ENCODE data around the gene SLC38A10.

The SLC38A10 gene

DNA sequence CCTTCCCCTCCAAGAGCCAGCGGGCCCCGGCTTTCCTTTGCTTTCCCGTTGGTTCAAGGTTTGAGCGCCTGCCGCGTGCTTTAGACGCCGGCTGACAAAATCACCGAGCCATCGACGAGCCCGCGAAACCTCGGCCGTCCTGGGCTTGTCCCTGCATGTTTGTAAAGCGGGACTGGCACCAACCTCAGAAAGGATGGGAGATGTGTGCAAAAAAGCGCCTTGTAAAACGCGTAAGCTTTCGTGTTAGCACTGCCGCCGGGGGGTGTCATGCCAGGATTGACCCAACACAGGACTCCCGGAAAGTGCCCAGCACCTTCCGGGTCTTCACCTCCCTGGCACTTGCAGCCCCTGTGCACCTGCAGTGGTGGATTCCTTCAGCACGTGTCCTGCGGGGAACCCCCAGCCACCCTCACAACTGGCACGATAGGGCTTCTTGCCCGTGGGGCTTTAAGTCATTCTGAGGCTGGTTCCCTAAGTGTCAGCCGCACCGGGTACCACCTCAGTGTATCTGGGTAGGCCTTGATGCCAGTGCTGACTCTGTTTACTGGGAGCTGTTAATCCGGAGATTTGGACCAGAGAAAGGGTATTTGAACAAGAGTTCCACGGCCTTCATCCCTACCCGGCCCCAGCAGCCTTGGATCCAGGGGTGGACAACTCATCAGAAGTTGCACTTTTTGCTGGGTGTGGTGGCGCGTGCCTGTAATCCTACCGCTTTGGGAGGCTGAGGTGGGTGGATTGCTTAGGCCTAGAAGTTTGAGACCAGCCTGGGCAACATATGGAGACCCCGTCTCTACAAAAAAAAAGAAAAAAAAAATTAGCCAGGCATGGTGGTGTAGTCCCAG lies 55.2 kb downstream of the SLC38A10 start:
- TF ChIP-seq, protein P1, sequence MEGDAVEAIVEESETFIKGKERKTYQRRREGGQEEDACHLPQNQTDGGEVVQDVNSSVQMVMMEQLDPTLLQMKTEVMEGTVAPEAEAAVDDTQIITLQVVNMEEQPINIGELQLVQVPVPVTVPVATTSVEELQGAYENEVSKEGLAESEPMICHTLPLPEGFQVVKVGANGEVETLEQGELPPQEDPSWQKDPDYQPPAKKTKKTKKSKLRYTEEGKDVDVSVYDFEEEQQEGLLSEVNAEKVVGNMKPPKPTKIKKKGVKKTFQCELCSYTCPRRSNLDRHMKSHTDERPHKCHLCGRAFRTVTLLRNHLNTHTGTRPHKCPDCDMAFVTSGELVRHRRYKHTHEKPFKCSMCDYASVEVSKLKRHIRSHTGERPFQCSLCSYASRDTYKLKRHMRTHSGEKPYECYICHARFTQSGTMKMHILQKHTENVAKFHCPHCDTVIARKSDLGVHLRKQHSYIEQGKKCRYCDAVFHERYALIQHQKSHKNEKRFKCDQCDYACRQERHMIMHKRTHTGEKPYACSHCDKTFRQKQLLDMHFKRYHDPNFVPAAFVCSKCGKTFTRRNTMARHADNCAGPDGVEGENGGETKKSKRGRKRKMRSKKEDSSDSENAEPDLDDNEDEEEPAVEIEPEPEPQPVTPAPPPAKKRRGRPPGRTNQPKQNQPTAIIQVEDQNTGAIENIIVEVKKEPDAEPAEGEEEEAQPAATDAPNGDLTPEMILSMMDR (conservative IDR thresholded peaks at IDR 0.05; ENCODE audit: low read length): no peak
- peak; percentile 33 for DNase-seq (ENCODE audit: low read depth)
- peak overlapping the region; percentile 80 for H3K4me3 ChIP-seq (ENCODE audit: low read length)

DNA sequence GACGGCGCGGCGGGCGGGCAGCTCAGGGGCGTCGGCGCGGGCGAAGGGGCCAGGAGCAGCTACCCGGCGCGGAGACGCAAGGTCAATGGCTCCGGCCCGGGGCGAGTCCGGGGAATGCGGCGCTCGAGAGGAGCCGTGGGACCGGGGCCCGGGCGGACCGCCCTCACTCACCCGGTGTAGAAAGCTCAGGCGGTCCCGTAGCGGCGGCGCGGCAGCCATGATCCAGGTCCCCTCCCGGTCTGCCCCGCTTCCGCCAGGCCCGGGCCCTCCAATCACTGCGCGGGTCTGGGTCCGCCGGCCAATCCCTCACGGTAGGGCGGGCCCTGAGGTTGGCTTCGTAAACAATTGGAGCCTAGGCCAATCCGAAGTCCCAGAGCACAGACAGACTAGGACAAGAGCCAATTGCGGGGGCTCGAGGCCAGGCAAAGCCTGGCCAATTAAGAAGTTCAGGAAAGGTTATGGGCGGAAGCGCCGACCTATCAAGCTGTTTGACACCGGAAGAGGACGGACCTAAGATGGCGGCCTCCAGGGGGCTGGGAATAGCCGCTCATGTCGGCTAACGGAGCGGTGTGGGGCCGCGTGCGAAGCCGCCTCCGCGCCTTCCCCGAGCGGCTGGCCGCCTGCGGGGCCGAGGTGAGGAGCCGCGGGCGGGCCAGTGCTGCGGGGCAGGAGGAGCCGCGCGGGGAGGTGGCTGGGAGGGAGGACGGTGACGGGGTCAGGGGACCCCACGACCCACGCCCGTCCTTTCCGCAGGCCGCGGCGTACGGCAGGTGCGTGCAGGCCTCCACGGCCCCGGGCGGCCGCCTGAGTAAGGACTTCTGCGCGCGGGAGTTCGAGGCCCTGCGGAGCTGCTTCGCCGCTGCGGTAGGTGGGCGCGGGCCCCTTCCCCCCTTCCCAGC lies 56.0 kb downstream of the SLC38A10 start, which contains the start of the genes NDUFAF8 and TEPSIN:
Gene NDUFAF8 (plus strand): TSS at position 504 of the 899 bp plus-strand sequence. CDS start 46 bp downstream, at position 550.
Gene TEPSIN (minus strand): TSS at position 241 of the 899 bp plus-strand sequence. CDS start 22 bp downstream, at position 219.
- DNase-seq (ENCODE audit: low read depth): peak; percentile 100
- peak within 1 kb of the TSS; percentile 86 for H3K4me3 ChIP-seq (ENCODE audit: low read length)
- TF ChIP-seq, protein P1 (conservative IDR thresholded peaks at IDR 0.05; ENCODE audit: low read length): no peak

DNA sequence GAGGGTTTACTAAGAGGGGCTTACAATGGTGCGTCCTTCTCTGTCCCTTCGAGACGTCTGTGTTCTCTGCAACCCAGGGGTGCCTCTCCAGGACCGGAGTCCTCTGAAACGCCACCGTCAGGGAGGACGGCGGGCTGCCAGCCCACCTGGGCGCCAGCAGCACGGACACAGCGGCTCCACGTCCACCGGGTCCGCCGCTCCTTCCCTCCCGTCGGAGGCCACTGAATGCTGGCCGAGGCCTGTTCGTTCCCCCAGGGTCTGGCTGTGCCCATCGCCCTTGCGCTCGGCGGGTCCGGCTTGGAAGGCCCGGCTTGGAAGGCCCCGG lies 56.7 kb downstream of the SLC38A10 start:
- no peak for DNase-seq (ENCODE audit: low read depth)
- peak overlapping the region; percentile 86 for H3K4me3 ChIP-seq (ENCODE audit: low read length)
- TF ChIP-seq, protein P1 (conservative IDR thresholded peaks at IDR 0.05; ENCODE audit: low read length): no peak

DNA sequence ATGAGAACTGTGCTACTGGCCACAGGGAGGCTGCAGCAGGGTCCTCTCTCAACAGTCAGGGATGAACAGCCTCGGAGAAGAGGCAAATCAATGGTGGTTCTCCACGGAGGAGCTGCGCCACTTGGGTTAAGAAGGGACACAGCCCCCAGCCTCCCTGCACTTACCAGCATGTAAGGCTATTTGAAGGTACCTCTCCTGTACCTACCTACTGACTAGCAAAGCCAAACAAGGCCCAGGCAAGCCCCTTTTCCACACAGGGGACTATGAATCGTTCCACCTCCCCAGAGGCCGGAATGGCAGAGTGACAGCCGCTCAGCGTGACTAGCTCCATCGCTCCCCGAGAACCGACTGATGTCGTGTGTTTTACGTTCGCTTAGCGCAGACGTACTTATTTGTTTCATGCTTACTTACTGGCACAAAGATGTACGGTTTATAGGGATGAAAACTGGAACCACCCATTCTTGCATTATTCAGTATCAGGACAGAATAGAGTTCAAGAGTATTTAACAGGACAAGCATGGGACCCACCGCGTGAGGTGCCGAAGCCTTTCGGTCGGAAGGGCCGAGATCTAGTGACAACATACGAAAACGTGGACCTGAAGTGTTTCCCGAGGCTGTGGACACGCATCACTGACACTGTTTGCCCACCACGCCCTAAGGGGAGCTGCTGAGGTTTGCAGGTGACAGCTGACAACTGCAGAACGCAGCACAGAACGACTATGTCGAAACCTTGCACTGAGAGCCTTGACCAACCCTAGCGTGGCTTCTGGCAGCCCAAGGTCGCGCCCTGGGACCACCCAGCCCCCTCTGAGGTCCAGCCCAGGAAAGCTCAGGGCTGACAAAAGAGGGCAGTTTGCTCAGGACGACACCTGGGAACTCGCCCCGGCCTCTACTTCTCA lies 57.3 kb downstream of the SLC38A10 start:
- TF ChIP-seq, protein P1 (conservative IDR thresholded peaks at IDR 0.05; ENCODE audit: low read length): no peak
- no peak for DNase-seq (ENCODE audit: low read depth)

DNA sequence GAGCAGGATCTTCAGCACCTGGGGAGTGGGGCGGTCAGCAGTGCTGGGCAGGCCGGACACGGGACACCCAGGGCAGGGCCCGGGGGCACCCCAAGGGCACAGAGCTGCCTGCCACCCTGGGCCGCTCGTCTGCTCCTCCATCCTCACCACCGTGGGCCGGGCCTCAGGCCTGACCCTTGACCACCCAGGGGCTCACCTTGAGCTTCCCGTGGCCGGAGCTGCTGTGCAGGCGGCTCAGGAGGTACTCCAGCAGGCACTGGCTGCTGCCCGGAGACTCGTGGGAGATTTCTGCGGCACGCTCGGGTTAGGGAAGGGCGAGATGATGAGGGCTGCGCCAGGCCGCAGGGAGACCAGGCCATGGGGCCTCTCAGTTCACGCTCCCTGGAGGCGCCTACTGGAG lies 58.3 kb downstream of the SLC38A10 start:
- no peak overlapping the region for H3K4me3 ChIP-seq (ENCODE audit: low read length)
- TF ChIP-seq, protein P1 (conservative IDR thresholded peaks at IDR 0.05; ENCODE audit: low read length): no peak
- no peak for DNase-seq (ENCODE audit: low read depth)

More for the DNA sequence above, 57.3 kb downstream of the SLC38A10 start:
- peak overlapping the region; percentile 86 for H3K4me3 ChIP-seq (ENCODE audit: low read length)

Measured in AG10803 (cell line).